A549 (cell line): ENCODE measurements around the gene C10orf88. TPM values are rescaled to one million over a fixed set of nuclear protein-coding genes. Genes with fewer than 3 reads are reported as not detected.

ENCODE experiments used
- ATAC-seq, 2 experiments: fragments of 200-7000 bp in 1 of 2; fragments of >200 bp in 1 of 2; cut with Nextera tagmentation in 1 of 2; cut with Tn5 transposase in 1 of 2; 3 replicates each; pipeline versions ENCODE4 v1.8.0 to v1.9.1; 2018 to 2020; ENCODE audit warnings: mild to moderate bottlenecking in 1 of 2, moderate library complexity in 1 of 2
- CTCF ChIA-PET: fragments of 300-600 bp; sonication (Branson Sonifier 250); formaldehyde crosslinking; extraction: SDS; loops from one replicate; lab custom pipeline; 2021; ENCODE audit warnings: antibody characterized with exemption, inconsistent platforms; lab: Yijun Ruan, JAX
- POLR2A ChIA-PET: fragments of 350-600 bp; formaldehyde crosslinking; extraction: SDS; loops from one replicate; lab custom pipeline; 2021; ENCODE audit warnings: antibody characterized with exemption, inconsistent platforms; lab: Yijun Ruan, JAX
- DNase-seq, 2 experiments: peaks; one replicate each; pipeline versions ENCODE4 v3.0.0 to v3.0.0-alpha.2; 2011 to 2016; ENCODE audit warnings: low read depth in 1 of 2, low spot score in 1 of 2
- FAIRE-seq: peaks from 2 replicates; lab custom pipeline; 2011; peaks lifted over from hg19 to GRCh38; lab: Jason Lieb, UNC
- H3K27ac ChIP-seq, 2 experiments: fragments of >200 bp; sonication (Bioruptor Twin); formaldehyde crosslinking; 3 replicates each; pipeline ENCODE4 v1.5.1; 2016 to 2017
- H3K4me1 ChIP-seq: fragments of >200 bp; sonication (Bioruptor Twin); formaldehyde crosslinking; 3 replicates; pipeline ENCODE4 v1.6.1; 2016
- H3K4me2 ChIP-seq: fragments of >200 bp; sonication (Bioruptor Twin); formaldehyde crosslinking; 3 replicates; pipeline ENCODE4 v1.6.1; 2016
- H3K4me3 ChIP-seq: fragments of >200 bp; sonication (Bioruptor Twin); formaldehyde crosslinking; 3 replicates; pipeline ENCODE4 v1.5.1; 2016
- H3K9me3 ChIP-seq: fragments of >200 bp; sonication (Bioruptor Twin); formaldehyde crosslinking; 3 replicates; pipeline ENCODE4 v1.6.1; 2016
- BHLHE40 ChIP-seq: IDR thresholded peaks from 2 replicates; pipeline ENCODE4 v1.6.1; 2012; ENCODE audit warnings: low read depth, low read length, inconsistent platforms
- CBX2 ChIP-seq: fragments of 200-600 bp; sonication (generic); IDR thresholded peaks from 2 replicates; pipeline ENCODE4 v1.6.1; 2016; ENCODE audit warnings: low read depth, mild to moderate bottlenecking, borderline replicate concordance
- CTCF ChIP-seq: fragments of >200 bp; sonication (Bioruptor Twin); formaldehyde crosslinking; IDR thresholded peaks from 3 replicates; pipeline ENCODE4 v1.5.1; 2016
- FOSL2 ChIP-seq, 2 experiments: fragments of 450-650 bp in 1 of 2; fragments of >200 bp in 1 of 2; sonication (Bioruptor Twin) in 1 of 2; formaldehyde crosslinking; IDR thresholded peaks; 2 replicates each; pipeline versions ENCODE4 v1.5.0 to v1.6.1; 2016 to 2020; ENCODE audit warnings: mild to moderate bottlenecking in 1 of 2, moderate library complexity in 1 of 2
- HDAC2 ChIP-seq: fragments of 200-600 bp; sonication (generic); IDR thresholded peaks from 2 replicates; pipeline ENCODE4 v1.6.1; 2016
- HES2 ChIP-seq: fragments of >200 bp; sonication (Bioruptor Twin); formaldehyde crosslinking; IDR thresholded peaks from 2 replicates; pipeline ENCODE4 v1.6.1; 2016
- HEYL ChIP-seq: fragments of 250-450 bp; sonication (Bioruptor Pico); IDR thresholded peaks from 2 replicates; pipeline ENCODE4 v1.8.0; 2021; ENCODE audit warnings: mild to moderate bottlenecking, moderate library complexity
- HMGXB4 ChIP-seq: fragments of 250-450 bp; sonication (Bioruptor Pico); IDR thresholded peaks from 2 replicates; pipeline ENCODE4 v1.5.0; 2021; ENCODE audit warnings: mild to moderate bottlenecking, moderate library complexity, borderline replicate concordance
- HOXA7 ChIP-seq: fragments of 250-450 bp; sonication (Bioruptor Pico); IDR thresholded peaks from 2 replicates; pipeline ENCODE4 v1.5.0; 2020; ENCODE audit warnings: mild to moderate bottlenecking, moderate library complexity
- JUNB ChIP-seq: fragments of >200 bp; sonication (Bioruptor Twin); formaldehyde crosslinking; IDR thresholded peaks from 2 replicates; pipeline ENCODE4 v1.6.1; 2016
- KDM1A ChIP-seq: fragments of 200-600 bp; sonication (generic); IDR thresholded peaks from 2 replicates; pipeline ENCODE4 v1.6.1; 2016; ENCODE audit warnings: low read depth, mild to moderate bottlenecking
- MAX ChIP-seq: IDR thresholded peaks from 2 replicates; pipeline ENCODE4 v1.6.1; 2012
- MAZ ChIP-seq: fragments of 150-350 bp; IDR thresholded peaks from 2 replicates; pipeline ENCODE4 v1.6.1; 2014; ENCODE audit warnings: antibody characterized with exemption, low read depth, low read length, borderline replicate concordance
- MYC ChIP-seq: IDR thresholded peaks from 2 replicates; pipeline ENCODE4 v1.6.1; 2012; ENCODE audit warnings: mild to moderate bottlenecking, inconsistent platforms, low read length, improper control_type of control experiment, borderline replicate concordance
- NFE2L2 ChIP-seq: fragments of 150-350 bp; conservative IDR thresholded peaks from 2 replicates; pipeline ENCODE4 v1.6.1; 2014; ENCODE audit warnings: low read length
- POLR2A ChIP-seq: IDR thresholded peaks from 2 replicates; pipeline ENCODE4 v1.6.1; 2012; ENCODE audit warnings: mild to moderate bottlenecking, low read length
- POLR2AphosphoS2 ChIP-seq: conservative IDR thresholded peaks from 2 replicates; pipeline ENCODE4 v1.6.1; 2012; ENCODE audit warnings: low read length, improper control_type of control experiment, inconsistent platforms
- RFX5 ChIP-seq: fragments of 450-650 bp; IDR thresholded peaks from 2 replicates; pipeline ENCODE4 v1.7.1; 2014; ENCODE audit warnings: antibody characterized with exemption, mild to moderate bottlenecking, moderate library complexity
- RNF2 ChIP-seq: fragments of 200-600 bp; sonication (generic); IDR thresholded peaks from 2 replicates; pipeline ENCODE4 v1.6.1; 2016; ENCODE audit warnings: low read depth, mild to moderate bottlenecking, antibody characterized with exemption, moderate library complexity, borderline replicate concordance
- TFCP2L1 ChIP-seq: fragments of 250-450 bp; sonication (Bioruptor Pico); IDR thresholded peaks from 2 replicates; pipeline ENCODE4 v1.5.0; 2021; ENCODE audit warnings: mild to moderate bottlenecking
- ZC3H11A ChIP-seq: fragments of 450-650 bp; IDR thresholded peaks from 2 replicates; pipeline ENCODE4 v1.6.1; 2014; ENCODE audit warnings: antibody characterized with exemption, mild to moderate bottlenecking
- ZFP36 ChIP-seq: fragments of 450-650 bp; IDR thresholded peaks from 2 replicates; pipeline ENCODE4 v1.6.1; 2014; ENCODE audit warnings: borderline replicate concordance; ENCODE audit not compliant: partially characterized antibody
- WGBS: methylation state at CpG from one replicate; pipeline ENCODE4 v1.1.6; 2017; ENCODE audit errors: missing lambda C conversion rate; 5-methylcytosine and 5-hydroxymethylcytosine counted together
- polyA plus RNA-seq, 4 experiments: library from polyadenylated mRNA; depleted of rRNA in 3 of 4; stranded (reverse); fragments of >200 nt; fragmentation: RNase III in 1 of 4; extraction: RNeasy Plus Mini Kit Qiagen cat#74134 plus additional on column Dnase treatment in 1 of 4; gene quantifications; 2 replicates in 3 of 4; 3 replicates in 1 of 4; pipeline ENCODE4 v1.2.3, GENCODE V29; 2011 to 2017
- TF ChIP-seq, protein P1 (sequence below): fragments of 450-650 bp; IDR thresholded peaks from 2 replicates; pipeline ENCODE4 v1.6.1; 2014; ENCODE audit warnings: antibody characterized with exemption

The C10orf88 gene
- polyA plus RNA-seq, 2 of the 4 experiments (the other 2 are of a cell fraction) = 11.0 to 11.9 TPM

- FAIRE-seq = no peak
- Histone ChIP-seq H3K4me2 (no peak overlapping the region), H3K9me3 (no peaks in the 10 kb centered on the region), H3K27ac (no peak overlapping the region), H3K4me3 (no peak overlapping the region), H3K4me1 (0 out of 3 replicates have a peak, but pooled peaks cover 1% of the 10 kb centered on the region)
- ATAC-seq = no peak
- CTCF ChIA-PET = interaction anchor here (1.2 kb wide), 1 partner anchor 149 kb away, joined by 3 read pairs; no protein-coding TSS in a partner anchor
- WGBS = 93% methylated on average over 2 of the region's 2 CpGs
- no peak for TF ChIP-seq TFCP2L1 (CRISPR knock-in tag)
- TF ChIP-seq POLR2AphosphoS2 = no peak
- TF ChIP-seq HOXA7 (CRISPR knock-in tag) = no peak
- no peak for TF ChIP-seq ZFP36
- TF ChIP-seq CTCF = no peak
- TF ChIP-seq ZC3H11A = no peak
- TF ChIP-seq, protein P1, sequence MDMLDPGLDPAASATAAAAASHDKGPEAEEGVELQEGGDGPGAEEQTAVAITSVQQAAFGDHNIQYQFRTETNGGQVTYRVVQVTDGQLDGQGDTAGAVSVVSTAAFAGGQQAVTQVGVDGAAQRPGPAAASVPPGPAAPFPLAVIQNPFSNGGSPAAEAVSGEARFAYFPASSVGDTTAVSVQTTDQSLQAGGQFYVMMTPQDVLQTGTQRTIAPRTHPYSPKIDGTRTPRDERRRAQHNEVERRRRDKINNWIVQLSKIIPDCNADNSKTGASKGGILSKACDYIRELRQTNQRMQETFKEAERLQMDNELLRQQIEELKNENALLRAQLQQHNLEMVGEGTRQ = no peak
- no peak for TF ChIP-seq CBX2
- no peak for TF ChIP-seq HMGXB4 (CRISPR knock-in tag)
- no peak for TF ChIP-seq NFE2L2
- no peak for TF ChIP-seq HEYL (CRISPR knock-in tag)
- TF ChIP-seq KDM1A = no peak
- no peak for TF ChIP-seq MAX
- no peak for TF ChIP-seq RFX5
- no peak for TF ChIP-seq POLR2A
- no peak for TF ChIP-seq MAZ
- no peak for DNase-seq
- POLR2A ChIA-PET = interaction anchor here (0.7 kb wide), 1 partner anchor 1455 kb away, joined by 3 read pairs; no protein-coding TSS in a partner anchor
These were observed 30.7 kb upstream of the C10orf88 start for GRCh38 chr10:122984708-122985107.

GRCh38 chr10:122983898-122984297 lies 29.9 kb upstream of the C10orf88 start:
- POLR2A ChIA-PET = interaction anchor here (0.7 kb wide), 1 partner anchor 1456 kb away, joined by 3 read pairs; no protein-coding TSS in a partner anchor
- TF ChIP-seq RFX5 (no peak), FOSL2 (IDR thresholded peaks at IDR 0.05) (no peak), FOSL2 (CRISPR knock-in tag; IDR thresholded peaks at IDR 0.05) (no peak), HES2 (no peak), MYC (no peak), POLR2AphosphoS2 (no peak), HDAC2 (no peak), JUNB (no peak), BHLHE40 (no peak), RNF2 (no peak)
- TF ChIP-seq, protein P1 = no peak
- H3K4me3 ChIP-seq = no peak overlapping the region
- no peaks in the 10 kb centered on the region for H3K9me3 ChIP-seq
- no peak for ATAC-seq
- H3K4me2 ChIP-seq = no peak overlapping the region
- WGBS = 93% methylated on average over 6 of the region's 6 CpGs
- DNase-seq = no peak
- CTCF ChIA-PET = interaction anchor here (1.2 to 1.4 kb wide), 2 partner anchors 24 to 149 kb away, joined by 3 to 5 read pairs; no protein-coding TSS in a partner anchor
- H3K4me1 ChIP-seq = 0 out of 3 replicates have a peak, but pooled peaks cover 4% of the 10 kb centered on the region
- no peak overlapping the region for H3K27ac ChIP-seq
- FAIRE-seq = no peak
